ENCODE measurements around the gene PTBP1. TPM values are rescaled to one million over a fixed set of nuclear protein-coding genes. Genes with fewer than 3 reads are reported as not detected.

The PTBP1 gene
- total and polyA plus RNA-seq, 2 donors (not counting 1 experiment from before 2014, with no cell fraction given): 74.6 to 83.1 TPM

DNA sequence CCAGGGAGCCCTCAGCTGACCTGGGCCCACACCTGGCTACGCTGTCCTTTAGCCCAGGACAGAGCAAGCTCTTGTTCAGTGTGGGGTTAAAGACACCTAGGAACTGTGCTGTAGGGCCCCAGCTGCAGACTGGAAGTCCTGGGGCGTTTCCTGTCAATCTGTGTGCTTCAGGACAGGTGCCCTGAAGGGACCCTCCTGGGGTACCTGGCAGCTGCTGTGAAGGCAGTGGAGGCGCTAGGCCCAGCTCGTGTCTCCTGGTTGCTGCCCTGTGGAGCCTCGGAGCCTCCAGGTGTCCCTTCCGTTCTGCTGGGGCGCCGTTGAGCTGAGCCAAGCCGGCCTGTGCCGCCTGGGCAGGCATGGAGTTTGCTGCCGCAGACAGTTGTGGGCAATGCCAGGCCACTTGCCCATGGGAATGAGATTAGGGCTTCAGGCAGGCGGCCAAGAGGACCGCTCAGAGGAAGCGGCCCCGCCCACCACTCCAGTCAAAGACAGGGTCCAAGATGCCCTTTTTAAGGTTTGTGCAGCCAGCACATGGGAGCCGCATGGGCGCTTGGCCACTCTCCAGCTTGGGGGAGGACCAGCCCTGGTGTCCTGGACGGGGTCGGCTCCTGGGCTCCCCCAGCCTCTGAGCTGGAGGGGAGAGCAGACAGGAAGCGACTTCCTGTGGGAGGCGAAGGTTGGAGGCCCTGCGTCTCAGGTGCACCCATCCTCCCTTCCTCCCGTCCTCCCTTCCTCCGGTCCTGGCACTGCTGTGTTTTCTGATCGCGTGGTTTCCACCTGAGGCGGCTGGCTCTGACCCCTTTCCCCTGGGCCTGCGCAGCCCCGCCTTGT is 4.0 kb downstream of the PTBP1 start:
- DNase-seq (ENCODE audit: low read depth in 2 of 2): peak; percentile 43 to 49
- Histone ChIP-seq H3K27me3 (ENCODE audit: control insufficient read depth, insufficient read depth, low read length) (no peaks in the 10 kb centered on the region), H3K4me3 (replicated peaks in 1 of 4; ENCODE audit: control extremely low read depth in 1 of 4, insufficient read depth in 1 of 4, low read depth in 3 of 4, low read length in 4 of 4) (peak overlapping the region in 3 of 4 experiments; percentile 44 to 87 (median 44)), H3K27ac (ENCODE audit: insufficient read depth, low read length) (peak overlapping the region; percentile 60), H4K20me1 (ENCODE audit: control insufficient read depth, extremely low read depth, insufficient read depth, low read length) (peaks cover 11% of the 10 kb centered on the region), H3K9me3 (ENCODE audit: control insufficient read depth, insufficient read depth, low read depth, low read length) (no peaks in the 10 kb centered on the region), H3K4me1 (ENCODE audit: control insufficient read depth, extremely low read depth, insufficient read depth, low read length) (peaks cover 23% of the 10 kb centered on the region), H2AFZ (ENCODE audit: low read length) (no peak overlapping the region), H3K79me2 (ENCODE audit: control insufficient read depth, insufficient read depth, low read length) (peaks cover 84% of the 10 kb centered on the region), H3K9ac (ENCODE audit: insufficient read depth, low read length) (no peak overlapping the region), H3K4me2 (ENCODE audit: extremely low read depth, insufficient read depth, low read length) (peak overlapping the region; percentile 75), H3K36me3 (ENCODE audit: control insufficient read depth, insufficient read depth, low read length) (peaks cover 43% of the 10 kb centered on the region)
- TF ChIP-seq EZH2 (IDR thresholded peaks at IDR 0.05; ENCODE audit: low read length, missing control alignments): no peak
- TF ChIP-seq, protein P1, sequence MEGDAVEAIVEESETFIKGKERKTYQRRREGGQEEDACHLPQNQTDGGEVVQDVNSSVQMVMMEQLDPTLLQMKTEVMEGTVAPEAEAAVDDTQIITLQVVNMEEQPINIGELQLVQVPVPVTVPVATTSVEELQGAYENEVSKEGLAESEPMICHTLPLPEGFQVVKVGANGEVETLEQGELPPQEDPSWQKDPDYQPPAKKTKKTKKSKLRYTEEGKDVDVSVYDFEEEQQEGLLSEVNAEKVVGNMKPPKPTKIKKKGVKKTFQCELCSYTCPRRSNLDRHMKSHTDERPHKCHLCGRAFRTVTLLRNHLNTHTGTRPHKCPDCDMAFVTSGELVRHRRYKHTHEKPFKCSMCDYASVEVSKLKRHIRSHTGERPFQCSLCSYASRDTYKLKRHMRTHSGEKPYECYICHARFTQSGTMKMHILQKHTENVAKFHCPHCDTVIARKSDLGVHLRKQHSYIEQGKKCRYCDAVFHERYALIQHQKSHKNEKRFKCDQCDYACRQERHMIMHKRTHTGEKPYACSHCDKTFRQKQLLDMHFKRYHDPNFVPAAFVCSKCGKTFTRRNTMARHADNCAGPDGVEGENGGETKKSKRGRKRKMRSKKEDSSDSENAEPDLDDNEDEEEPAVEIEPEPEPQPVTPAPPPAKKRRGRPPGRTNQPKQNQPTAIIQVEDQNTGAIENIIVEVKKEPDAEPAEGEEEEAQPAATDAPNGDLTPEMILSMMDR (conservative IDR thresholded peaks at IDR 0.05 in 1 of 2, IDR thresholded peaks at IDR 0.05 in 1 of 2; ENCODE audit: low read depth in 1 of 2, low read length in 2 of 2): no peak

- peak overlapping the region; percentile 60 for H3K27ac ChIP-seq (ENCODE audit: insufficient read depth, low read length)
- H3K4me1 ChIP-seq (ENCODE audit: control insufficient read depth, extremely low read depth, insufficient read depth, low read length): peaks cover 23% of the 10 kb centered on the region
- no peak overlapping the region for H2AFZ ChIP-seq (ENCODE audit: low read length)
- no peaks in the 10 kb centered on the region for H3K27me3 ChIP-seq (ENCODE audit: control insufficient read depth, insufficient read depth, low read length)
- H4K20me1 ChIP-seq (ENCODE audit: control insufficient read depth, extremely low read depth, insufficient read depth, low read length): peaks cover 11% of the 10 kb centered on the region
- H3K9me3 ChIP-seq (ENCODE audit: control insufficient read depth, insufficient read depth, low read depth, low read length): no peaks in the 10 kb centered on the region
- DNase-seq (ENCODE audit: low read depth in 2 of 2): peak; percentile 39 to 80
- H3K36me3 ChIP-seq (ENCODE audit: control insufficient read depth, insufficient read depth, low read length): peaks cover 50% of the 10 kb centered on the region
- peak overlapping the region; percentile 36 for H3K9ac ChIP-seq (ENCODE audit: insufficient read depth, low read length)
- peak overlapping the region in 3 of 4 experiments; percentile 44 to 87 (median 44) for H3K4me3 ChIP-seq (replicated peaks in 1 of 4; ENCODE audit: control extremely low read depth in 1 of 4, insufficient read depth in 1 of 4, low read depth in 3 of 4, low read length in 4 of 4)
- peaks cover 91% of the 10 kb centered on the region for H3K79me2 ChIP-seq (ENCODE audit: control insufficient read depth, insufficient read depth, low read length)
- TF ChIP-seq, protein P1 (conservative IDR thresholded peaks at IDR 0.05 in 1 of 2, IDR thresholded peaks at IDR 0.05 in 1 of 2; ENCODE audit: low read depth in 1 of 2, low read length in 2 of 2): no peak
- no peak for TF ChIP-seq EZH2 (IDR thresholded peaks at IDR 0.05; ENCODE audit: low read length, missing control alignments)
- H3K4me2 ChIP-seq (ENCODE audit: extremely low read depth, insufficient read depth, low read length): peak overlapping the region; percentile 75
Measured at GRCh38 chr19:801861-802497, 4.7 kb downstream of the PTBP1 start.

GRCh38 chr19:802498-803098 is 5.3 kb downstream of the PTBP1 start:
- H3K4me1 ChIP-seq (ENCODE audit: control insufficient read depth, extremely low read depth, insufficient read depth, low read length): peaks cover 23% of the 10 kb centered on the region
- H3K4me3 ChIP-seq (replicated peaks in 1 of 4; ENCODE audit: control extremely low read depth in 1 of 4, insufficient read depth in 1 of 4, low read depth in 3 of 4, low read length in 4 of 4): peak overlapping the region; percentile 2 to 87 (median 31)
- no peaks in the 10 kb centered on the region for H3K9me3 ChIP-seq (ENCODE audit: control insufficient read depth, insufficient read depth, low read depth, low read length)
- H3K27ac ChIP-seq (ENCODE audit: insufficient read depth, low read length): peak overlapping the region; percentile 60
- no peak for TF ChIP-seq EZH2 (IDR thresholded peaks at IDR 0.05; ENCODE audit: low read length, missing control alignments)
- TF ChIP-seq, protein P1 (conservative IDR thresholded peaks at IDR 0.05 in 1 of 2, IDR thresholded peaks at IDR 0.05 in 1 of 2; ENCODE audit: low read depth in 1 of 2, low read length in 2 of 2): no peak
- H3K4me2 ChIP-seq (ENCODE audit: extremely low read depth, insufficient read depth, low read length): peak overlapping the region; percentile 75
- peaks cover 55% of the 10 kb centered on the region for H3K36me3 ChIP-seq (ENCODE audit: control insufficient read depth, insufficient read depth, low read length)
- H4K20me1 ChIP-seq (ENCODE audit: control insufficient read depth, extremely low read depth, insufficient read depth, low read length): peaks cover 11% of the 10 kb centered on the region
- no peak overlapping the region for H2AFZ ChIP-seq (ENCODE audit: low read length)
- H3K9ac ChIP-seq (ENCODE audit: insufficient read depth, low read length): peak overlapping the region; percentile 28
- peaks cover 98% of the 10 kb centered on the region for H3K79me2 ChIP-seq (ENCODE audit: control insufficient read depth, insufficient read depth, low read length)
- peak; percentile 41 to 47 for DNase-seq (ENCODE audit: low read depth in 2 of 2)
- H3K27me3 ChIP-seq (ENCODE audit: control insufficient read depth, insufficient read depth, low read length): no peaks in the 10 kb centered on the region

Data from fibroblast of lung (primary cell).